ENCODE measurements around the gene PPP1R12B.
"Not testable (repeated sequence)": the region's sequence is repeated elsewhere in the genome, so short reads cannot be mapped to it uniquely, and the experiment has no call there.

The PPP1R12B gene

DNA sequence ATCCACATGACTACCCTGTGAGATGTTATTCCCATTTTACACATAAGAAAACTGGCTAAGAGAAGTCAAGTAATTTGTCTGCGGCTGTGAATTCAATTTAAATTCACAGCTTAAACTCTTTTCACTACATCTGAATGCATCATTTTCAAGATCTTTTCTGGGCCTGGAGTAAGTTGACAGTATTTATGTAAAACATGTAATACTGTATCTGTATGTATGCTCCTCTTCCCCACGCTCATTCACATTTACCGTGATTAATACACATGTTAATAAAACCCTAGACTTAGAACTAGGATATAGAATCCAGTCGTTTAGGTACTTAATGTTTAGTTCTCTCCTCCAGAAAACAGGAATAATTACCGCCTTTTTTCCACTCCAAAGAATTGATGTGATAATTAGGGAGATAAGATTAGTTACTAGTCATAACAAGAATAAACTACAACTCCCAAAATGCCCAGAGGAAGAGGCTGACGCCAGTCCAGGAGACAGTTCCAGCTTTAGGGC is 442 bp upstream of the PPP1R12B start:
- DNase-seq = no peak

DNA sequence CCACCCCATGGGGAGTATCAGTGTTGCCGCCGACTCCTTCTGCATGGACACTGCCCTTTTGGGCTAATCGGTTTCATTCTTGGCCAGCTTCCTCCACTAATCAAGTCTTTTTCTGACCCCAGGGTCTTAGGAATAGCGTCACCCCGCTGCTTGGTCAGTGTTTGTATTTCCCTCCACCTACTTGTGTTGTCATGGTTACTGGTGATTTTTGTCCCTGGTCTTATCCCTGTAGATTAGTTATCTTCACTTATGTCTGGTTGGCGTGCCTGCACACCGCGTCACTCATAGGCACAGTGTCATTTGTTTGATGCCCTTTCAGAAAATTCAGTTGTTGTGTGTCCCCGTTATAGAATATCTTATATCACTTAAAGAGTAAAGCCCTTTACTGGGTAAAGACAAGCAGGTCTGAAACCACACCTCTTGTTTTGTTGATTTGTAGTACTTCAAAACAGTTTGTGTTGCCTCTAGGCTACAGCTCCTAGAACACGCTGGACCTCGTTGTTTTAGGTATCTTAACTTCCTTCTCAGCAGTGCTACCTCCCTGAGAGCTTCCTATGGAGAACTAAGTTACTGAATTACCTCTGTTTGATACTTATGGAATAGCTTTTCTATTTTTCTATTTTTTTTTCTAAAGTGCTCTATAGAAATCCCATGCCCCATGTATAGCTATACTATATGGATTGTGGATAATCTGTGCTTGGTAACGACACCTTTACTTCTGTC is 868 bp downstream of the PPP1R12B start:
- DNase-seq = no peak

DNA sequence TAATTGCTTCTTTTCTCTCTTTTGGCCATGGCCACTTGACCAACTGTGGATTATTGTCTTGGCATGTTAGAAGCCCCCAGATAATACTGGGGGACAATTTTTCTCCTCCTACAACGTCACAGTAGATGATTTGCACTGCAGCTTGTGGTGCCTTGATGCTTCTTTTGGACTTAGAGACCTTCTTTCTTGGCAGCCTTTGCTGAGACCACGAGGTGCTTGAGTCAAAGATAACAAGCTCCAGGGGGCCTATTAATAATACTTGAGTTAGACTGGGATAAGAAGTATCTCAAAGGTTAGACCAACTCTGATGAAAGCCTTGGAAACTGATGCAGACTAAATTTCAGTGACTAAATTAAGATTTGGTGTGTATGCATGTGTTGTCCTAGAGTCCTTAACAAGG is 3.2 kb downstream of the PPP1R12B start:
- DNase-seq = no peak

DNA sequence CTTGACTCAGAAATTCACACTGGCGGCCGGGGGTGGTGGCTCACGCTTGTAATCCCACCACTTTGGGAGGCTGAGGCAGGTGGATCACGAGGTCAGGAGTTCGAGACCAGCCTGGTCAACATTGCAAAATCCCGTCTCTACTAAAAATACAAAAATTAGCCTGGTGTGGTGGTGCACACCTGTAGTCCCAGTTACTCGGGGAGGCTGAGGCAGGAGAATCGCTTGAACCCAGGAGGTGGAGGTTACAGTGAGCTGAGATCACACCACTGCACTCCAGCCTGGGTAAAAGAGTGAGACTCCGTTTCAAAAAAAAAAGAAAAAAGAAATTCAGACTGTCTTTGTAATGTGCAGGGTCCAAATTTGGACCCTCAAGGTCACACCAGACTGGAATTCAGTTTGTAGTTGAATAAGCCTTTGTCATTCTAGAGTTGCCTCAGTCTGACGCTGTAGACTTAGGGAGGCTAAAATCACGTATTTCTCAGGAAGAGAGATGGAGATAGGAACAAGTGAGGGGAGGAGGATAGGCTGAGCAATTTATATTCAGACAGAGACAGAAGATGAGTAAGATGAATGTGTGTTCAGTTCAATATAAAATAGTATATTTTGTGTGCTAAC is 4.2 kb downstream of the PPP1R12B start:
- not testable (repeated sequence) for DNase-seq

DNA sequence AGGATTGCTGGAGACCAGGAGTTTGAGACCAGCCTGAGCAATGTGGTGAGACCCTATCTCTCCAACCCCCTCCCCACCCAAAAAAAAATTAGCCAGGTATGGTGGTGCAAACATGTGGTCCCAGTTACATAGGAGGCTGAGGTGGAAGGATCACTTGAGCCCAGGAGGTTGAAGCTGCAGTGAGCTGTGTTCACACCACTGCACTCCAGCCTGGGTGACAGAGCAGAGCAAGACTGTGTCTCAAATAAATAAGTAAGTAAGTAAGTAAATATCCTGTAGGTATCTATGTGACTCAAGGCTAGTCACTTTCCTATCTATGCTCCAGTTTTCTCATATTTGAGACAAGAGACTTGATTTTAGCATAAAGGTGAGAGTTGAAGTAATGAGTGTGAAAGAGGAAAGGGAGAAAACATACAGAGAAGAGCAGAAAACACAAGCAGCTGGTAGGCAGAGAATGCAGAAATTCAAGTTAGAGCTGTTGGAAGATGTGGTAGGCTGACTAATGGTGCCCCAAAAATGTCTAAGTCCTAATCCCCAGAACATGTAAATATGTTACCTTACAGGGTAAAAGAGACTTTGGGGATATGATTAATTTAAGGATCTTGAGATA is 7.5 kb downstream of the PPP1R12B start:
- no peak for DNase-seq

DNA sequence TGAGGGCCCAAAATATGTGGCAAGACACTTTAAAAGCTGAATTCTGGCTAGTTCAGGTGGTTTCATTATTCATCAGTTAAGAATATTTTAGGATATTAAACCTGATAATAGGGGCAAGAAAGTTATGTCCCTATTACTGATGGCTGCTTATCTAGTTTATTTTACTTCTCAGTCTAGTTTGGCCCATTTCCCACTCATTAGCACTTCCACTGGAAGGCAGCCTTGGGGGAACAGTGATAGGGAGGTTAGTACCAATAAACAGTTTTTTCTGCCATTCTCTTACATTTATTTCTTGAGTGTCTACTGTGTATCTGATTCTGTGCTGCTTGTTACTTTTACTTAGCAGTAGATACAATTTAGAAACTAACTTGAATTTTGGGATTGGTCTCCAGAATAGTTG is 9.0 kb downstream of the PPP1R12B start:
- DNase-seq = no peak

DNA sequence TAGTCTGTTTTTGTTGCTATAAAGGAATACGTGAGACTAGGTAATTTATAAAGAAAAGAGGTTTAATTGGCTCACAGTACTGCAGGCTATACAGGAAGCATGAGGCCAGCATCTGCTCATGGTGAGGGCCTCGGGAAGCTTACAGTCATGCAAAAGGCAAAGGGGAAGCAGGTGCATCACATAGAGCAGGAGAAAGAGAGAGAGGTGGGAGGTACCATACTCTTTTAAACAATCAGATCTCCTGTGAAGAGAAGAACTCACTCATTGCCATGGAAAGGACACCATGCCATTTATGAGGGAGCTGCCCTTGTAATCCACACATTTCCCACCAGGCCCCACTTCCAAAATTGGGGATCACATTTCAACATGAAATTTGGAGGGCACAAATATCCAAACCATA is 12.7 kb downstream of the PPP1R12B start:
- DNase-seq = no peak

DNA sequence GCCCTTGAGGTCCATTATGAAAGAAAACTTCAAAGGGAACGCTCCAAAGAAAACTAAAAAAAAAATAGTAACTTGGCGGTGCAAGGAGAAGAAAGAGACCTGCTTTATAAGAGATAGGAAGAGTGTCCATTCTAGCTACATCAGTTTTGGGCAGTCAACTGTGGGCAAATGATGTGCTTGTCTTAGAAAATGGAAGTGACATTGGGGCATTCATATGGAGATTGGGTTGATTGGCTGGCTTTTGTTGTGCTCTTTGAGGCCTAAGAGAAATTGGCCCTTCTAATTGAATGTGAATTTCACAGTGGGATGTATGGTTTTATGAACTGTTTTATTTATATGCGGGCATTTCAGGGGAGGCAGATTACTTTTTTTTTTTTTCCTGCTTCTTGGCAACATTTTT is 13.2 kb downstream of the PPP1R12B start:
- no peak for DNase-seq

DNA sequence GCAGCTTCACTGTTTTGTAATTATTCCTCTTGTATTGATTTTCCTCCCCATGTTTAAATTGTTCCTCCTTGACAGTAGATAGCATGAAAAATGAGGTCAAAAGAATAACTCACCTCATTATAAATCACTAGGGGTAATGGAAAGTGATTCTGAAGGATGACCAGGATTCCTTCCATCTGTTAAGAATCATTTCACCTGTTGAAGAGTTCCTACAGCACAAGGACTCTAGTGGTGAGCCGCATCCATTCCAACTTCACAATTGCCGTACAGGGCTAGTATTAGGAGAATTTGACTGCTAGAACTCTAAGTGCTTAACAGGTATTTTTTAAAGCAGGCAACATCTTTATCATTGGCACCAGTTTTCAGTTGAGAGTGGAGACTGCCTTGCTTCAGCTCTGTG is 13.7 kb downstream of the PPP1R12B start:
- no peak for DNase-seq

DNA sequence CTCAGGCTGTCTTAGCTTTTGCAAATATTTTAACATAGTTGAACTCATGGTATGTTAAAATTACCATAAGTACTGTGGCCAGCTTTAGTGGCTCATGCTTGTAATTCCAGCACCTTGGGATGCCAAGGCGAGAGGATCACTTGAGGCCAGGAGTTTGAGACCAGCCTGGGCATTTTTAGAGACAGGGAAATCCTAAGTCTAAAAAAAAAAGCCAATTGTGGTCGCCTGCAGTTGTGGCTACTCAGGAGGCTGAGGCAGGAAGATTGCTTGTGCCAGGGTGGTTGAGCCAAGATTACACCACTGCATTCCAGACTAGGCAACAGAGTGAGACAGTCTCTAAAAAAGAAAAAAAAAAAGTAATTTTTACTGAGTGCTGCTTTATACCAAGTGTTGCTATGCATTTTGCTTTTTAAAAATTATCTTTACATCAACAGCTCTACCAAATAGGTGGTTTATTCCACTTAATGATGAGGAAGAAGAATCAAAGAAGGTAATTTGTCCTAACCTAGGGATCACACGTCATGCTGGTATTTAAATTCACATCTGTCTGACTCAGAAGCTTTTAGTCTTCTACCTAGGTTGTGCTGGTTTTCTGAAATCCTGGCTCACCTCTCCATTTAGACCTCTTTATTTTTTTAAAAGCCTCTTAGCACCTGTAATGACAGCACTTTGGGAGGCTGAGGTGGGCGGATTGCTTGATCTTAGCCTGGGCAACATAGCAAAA is 16.8 kb downstream of the PPP1R12B start:
- no peak for DNase-seq

DNA sequence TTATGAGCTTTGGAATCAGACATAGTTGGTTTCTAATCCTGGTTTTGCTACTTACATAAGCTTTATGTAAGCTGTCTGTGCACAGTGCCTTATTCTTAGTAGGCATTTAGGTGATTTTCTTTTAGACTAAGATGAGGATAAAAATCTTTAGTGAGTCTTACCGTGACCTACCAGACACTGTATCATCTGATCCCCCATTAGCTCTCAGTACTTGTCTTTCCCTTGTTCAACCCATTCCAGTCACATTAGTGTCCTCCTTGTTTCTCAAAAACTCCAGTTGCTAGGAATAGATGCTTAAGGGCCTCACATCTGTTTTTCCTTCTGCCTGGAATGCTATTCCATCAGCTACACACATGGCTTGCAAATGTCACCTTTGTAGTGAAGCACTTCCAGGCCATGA is 18.8 kb downstream of the PPP1R12B start:
- DNase-seq = no peak

DNA sequence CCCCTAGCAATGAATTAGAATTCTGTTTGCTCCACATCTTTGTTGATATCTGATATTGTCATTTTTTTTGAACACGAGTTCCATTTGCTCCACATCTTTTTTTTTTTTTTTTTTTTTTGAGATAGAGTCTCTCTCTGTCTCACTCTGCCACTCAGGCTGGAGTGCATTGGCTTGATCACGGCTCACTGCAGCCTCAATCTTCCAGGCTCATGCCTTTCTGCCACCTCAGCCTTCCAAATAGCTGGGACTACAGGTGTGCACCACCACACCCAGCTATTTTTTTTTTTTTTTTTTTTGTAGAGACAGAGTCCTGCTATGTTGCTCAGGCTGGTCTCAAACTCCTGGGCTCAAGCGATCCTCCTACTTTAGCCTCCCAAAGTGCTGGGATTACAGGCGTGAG is 22.4 kb downstream of the PPP1R12B start:
- DNase-seq = not testable (repeated sequence)

DNA sequence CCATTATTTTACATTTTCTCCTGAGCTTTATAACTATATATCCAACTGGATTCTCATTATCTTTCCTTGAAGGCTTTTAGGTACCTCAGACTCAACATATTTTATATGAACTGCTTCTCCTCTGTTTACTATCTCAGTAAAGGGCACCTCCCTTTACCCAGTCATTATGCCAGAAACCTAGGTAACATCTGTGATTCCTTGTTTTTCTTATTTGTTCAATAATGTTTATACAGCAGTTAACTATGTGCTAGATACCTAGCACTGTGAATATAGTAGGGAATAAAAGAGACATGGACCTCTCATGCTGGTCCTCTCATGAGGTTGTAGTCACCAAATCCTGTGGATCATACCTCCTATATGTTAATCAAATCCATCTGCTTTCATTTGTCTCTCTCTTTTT is 25.6 kb downstream of the PPP1R12B start:
- peak; percentile 17 for DNase-seq

DNA sequence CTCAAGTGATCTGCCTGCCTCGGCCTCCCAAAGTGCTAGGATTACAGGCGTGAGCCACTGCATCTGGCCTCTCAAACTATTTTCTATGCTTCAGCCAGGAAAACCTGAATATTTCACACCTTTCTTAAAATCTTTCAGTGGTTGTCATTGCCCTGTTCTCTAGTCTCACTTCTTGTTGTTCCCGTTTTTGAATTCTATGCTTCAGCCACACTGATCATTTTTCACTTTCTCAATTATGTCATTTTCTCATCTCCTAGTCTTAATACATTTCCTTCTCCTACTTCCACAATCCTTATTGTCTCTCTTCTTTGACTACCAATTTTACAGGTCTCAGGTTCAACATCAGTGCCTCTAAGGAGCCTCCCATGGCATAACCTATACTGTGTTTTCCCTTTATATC is 26.7 kb downstream of the PPP1R12B start:
- not testable (repeated sequence) for DNase-seq

DNA sequence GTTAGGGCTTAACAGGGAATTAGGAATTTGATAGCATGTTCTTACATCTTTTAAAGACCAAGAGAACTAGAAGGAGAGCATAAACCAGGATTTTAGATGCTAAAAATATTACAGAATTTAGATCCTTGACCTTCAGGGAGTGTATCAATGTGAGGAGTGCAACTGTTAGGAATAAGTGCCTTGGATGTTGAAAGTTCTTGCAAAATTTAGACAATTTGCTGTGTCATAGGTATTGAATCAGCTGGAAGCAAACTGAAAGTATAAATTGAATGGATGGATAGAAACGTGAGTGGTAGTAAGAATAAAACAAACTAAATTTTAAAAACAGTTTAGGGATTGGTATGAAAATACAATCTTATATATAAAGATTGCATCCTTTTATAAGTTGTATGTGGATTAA is 27.7 kb downstream of the PPP1R12B start:
- DNase-seq = no peak

DNA sequence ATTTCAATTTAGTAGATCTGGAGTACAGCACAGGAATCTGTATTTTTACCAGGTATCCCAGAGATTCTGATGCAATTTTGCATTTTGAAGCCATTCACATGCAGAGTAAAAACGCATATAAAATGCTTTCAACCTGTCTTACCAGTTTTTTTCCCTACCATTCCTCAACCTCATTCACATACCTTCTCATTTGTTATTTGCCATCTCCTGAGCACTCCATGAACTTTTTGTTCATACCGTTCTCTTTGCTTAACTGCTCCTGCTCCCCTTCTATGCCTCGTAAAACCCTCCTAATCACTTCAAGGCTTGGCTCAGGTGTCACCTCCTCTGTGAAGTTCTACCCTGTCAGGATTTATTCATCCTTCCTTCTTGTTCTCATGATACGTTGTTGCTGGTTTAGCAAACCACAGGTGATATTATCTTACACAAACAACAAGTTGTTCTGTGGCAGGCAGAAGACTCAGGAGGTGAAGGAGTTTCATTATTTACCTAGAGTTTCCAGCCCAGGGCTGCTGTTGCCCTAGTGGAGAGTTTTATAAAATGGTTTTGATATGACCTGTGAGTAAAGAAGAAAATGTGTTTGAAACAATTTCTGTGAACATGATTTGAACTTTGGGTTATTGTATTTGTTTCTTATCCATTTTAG is 31.5 kb downstream of the PPP1R12B start:
- DNase-seq = not testable (repeated sequence)

DNA sequence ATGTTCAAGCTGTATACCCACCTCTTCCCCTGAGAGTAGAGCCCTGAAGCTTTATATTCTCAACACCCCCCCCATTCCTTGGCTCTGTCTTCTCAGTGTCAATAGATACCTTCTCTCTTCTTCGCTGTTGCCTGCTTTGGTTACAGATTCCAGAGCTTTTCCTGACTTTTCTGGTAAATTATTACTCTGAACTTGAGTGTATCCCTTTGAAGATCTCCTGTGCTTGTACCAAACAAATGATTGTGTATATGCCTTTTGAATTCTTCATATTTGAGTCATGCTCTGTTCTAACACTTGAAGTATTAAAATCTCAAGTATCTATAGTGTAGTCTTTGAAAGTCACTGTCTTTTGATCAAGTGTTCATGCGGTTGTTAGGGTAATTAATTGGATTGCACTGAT is 32.0 kb downstream of the PPP1R12B start:
- not testable (repeated sequence) for DNase-seq

DNA sequence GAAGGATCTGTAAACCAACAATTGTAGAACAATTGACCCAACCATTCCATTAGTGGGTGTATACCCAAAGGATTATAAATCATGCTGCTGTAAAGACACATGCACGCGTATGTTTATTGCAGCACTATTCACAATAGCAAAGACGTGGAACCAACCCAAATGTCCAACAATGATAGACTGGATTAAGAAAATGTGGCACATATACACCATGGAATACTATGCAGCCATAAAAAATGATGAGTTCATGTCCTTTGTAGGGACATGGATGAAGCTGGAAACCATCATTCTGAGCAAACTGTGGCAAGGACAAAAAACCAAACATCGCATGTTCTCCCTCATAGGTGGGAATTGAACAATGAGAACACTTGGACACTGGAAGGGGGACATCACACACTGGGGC is 33.4 kb downstream of the PPP1R12B start:
- DNase-seq = not testable (repeated sequence)

DNA sequence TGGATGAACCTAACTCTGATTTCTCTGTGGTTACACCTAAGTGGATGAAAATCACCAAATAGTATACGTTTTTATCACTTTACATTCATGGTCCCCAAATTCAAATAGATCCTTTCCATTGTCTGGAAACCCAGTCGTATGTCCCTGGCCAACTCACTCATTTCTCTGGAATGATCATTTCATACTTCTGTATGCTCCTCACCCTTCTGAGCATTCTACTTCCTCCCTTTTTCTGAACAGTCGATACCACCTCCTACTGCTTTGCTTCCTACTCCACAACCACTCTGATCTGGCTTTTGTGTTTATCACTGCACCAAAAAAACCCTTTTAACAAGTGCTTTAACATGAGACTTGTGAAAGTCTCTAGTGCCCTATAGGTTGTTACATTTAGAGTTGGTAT is 47.3 kb downstream of the PPP1R12B start:
- not testable (repeated sequence) for DNase-seq

DNA sequence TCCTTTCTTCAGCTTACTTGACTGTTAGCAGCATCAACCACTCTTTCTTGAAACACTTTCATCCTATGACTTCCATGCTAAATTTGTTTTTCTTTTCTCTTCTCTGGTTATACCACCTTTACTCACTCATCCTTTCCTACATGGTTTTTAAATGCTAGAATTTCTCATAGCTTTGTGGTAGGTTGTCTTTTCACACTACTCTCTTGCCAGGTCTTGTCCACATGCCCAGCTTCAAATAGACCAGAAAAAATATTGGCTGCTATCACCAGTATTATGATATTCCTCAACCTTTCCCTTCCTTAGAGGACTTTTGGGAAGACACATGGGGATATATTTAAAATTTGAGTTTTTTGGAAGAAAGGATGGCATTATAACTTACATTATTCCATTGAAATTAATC is 48.8 kb downstream of the PPP1R12B start:
- DNase-seq = no peak

DNA sequence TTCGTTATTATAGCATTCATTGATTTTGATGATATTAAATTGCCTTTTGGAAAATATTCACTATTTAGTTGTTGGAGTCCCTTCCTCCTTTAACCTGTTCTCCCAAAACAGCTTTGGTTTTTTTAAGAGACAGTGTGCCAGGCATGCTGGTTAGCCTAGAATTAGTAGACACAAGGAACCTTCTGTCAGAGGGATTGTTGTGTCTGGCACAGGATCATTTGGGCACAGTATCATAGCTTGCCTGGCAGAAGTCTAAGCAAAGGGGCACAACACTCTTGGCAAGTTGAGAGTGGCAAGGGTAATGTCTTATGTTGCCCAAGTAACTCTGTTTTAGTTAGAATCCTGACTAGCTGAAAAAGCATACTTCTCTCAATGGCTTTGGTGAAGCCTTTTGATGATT is 49.9 kb downstream of the PPP1R12B start:
- DNase-seq = not testable (repeated sequence)

DNA sequence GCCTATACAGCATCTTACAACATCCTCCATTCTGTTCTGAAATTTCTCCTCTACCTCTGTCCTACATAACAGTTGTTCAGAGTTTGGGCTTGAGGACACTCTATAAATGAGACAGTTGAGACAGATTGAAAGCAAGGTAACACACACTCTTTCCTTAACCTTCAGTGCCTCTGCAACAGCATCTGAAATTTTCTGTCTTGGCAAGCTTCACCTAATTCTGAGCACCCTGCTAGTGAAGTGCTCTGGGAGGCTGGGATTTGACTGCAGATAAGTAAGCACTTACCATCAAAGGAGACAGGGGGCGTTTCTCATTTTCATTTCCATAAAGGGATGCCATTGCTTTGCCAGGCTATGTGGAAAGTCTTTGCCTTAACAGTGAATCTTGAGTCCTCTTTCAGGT is 53.3 kb downstream of the PPP1R12B start:
- DNase-seq = not testable (repeated sequence)

DNA sequence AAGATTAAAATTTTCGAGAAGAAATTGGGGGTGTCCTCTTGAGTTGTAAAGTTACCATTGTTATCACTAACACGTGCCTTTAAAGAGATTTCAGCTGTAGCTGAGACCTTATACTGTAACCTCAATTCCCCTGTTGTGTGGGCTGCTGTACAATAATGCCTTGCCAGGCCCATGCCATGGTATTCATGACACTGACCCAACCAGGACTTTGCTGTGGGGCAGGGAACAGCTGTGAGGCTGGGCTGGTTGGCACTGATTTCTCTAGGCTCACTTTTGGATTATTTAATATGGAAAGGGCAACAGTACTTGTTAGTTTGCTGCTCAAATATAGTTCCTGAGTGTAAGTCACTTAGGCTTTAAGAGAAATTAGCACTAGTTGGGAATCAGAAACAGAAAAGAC is 54.9 kb downstream of the PPP1R12B start:
- DNase-seq = not testable (repeated sequence)

Measured in NCI-H2029 (cell line).